ENCODE measurements around the gene ERCC2.

The ERCC2 gene

GRCh38 chr19:45391346-45391745, 21.0 kb upstream of the ERCC2 start:
- TF ChIP-seq CTCF (IDR thresholded peaks at IDR 0.05): no peak

GRCh38 chr19:45385392-45386221, 15.2 kb upstream of the ERCC2 start:
- no peak for TF ChIP-seq CTCF (IDR thresholded peaks at IDR 0.05)

- TF ChIP-seq CTCF (IDR thresholded peaks at IDR 0.05): no peak
Measured at GRCh38 chr19:45382426-45382825, 12.1 kb upstream of the ERCC2 start.

GRCh38 chr19:45380107-45380506, 9.7 kb upstream of the ERCC2 start:
- TF ChIP-seq CTCF (IDR thresholded peaks at IDR 0.05): no peak

GRCh38 chr19:45376045-45376724, 5.8 kb upstream of the ERCC2 start:
- no peak for TF ChIP-seq CTCF (IDR thresholded peaks at IDR 0.05)

GRCh38 chr19:45368737-45369340, 1.5 kb downstream of the ERCC2 start:
- TF ChIP-seq CTCF (IDR thresholded peaks at IDR 0.05): no peak

- no peak for TF ChIP-seq CTCF (IDR thresholded peaks at IDR 0.05)
Measured at GRCh38 chr19:45368127-45368526, 2.2 kb downstream of the ERCC2 start.
